Stimulated activated CD4-positive, alpha-beta T cell treated with anti-CD3 and anti-CD28 coated beads, TNF-alpha, amount 100 ng/mL, for 1 hour (primary cell): ENCODE results near the gene KCNMB3.
"Not testable (repeated sequence)": the region's sequence is repeated elsewhere in the genome, so short reads cannot be mapped to it uniquely, and the experiment has no call there.

ENCODE experiments used
- DNase-seq, 3 donors: peaks; one replicate each; pipeline ENCODE4 v3.0.0-alpha.2; 2020; ENCODE audit warnings: low read depth in 3 of 3, low spot score in 1 of 3

Gene KCNMB3

GRCh38 chr3:179264449-179264848, 13.5 kb upstream of the KCNMB3 start:
- no peak for DNase-seq

GRCh38 chr3:179263134-179263533, 12.2 kb upstream of the KCNMB3 start:
- no peak for DNase-seq

GRCh38 chr3:179260949-179261765, 10.2 kb upstream of the KCNMB3 start:
- DNase-seq: peak; percentile 4 to 39 (median 38)

GRCh38 chr3:179259959-179260756, 9.2 kb upstream of the KCNMB3 start:
- DNase-seq: not testable (repeated sequence)

GRCh38 chr3:179258820-179259219, 7.9 kb upstream of the KCNMB3 start:
- DNase-seq: no peak

- not testable (repeated sequence) for DNase-seq
Observed at GRCh38 chr3:179257742-179258141, 6.8 kb upstream of the KCNMB3 start.

GRCh38 chr3:179256813-179257212, 5.9 kb upstream of the KCNMB3 start:
- DNase-seq: no peak

GRCh38 chr3:179247289-179248015, 3.5 kb downstream of the KCNMB3 start:
- DNase-seq: no peak

GRCh38 chr3:179244878-179245277, 6.0 kb downstream of the KCNMB3 start:
- no peak for DNase-seq

GRCh38 chr3:179242859-179243258, 8.1 kb downstream of the KCNMB3 start:
- not testable (repeated sequence) for DNase-seq

GRCh38 chr3:179240299-179240698, 10.6 kb downstream of the KCNMB3 start:
- DNase-seq: not testable (repeated sequence)

- DNase-seq: no peak
Observed at GRCh38 chr3:179236669-179237301, 14.1 kb downstream of the KCNMB3 start.

- no peak for DNase-seq
Observed at GRCh38 chr3:179234199-179234598, 16.7 kb downstream of the KCNMB3 start.

- DNase-seq: no peak
Observed at GRCh38 chr3:179233043-179233442, 17.9 kb downstream of the KCNMB3 start.

- no peak for DNase-seq
Observed at GRCh38 chr3:179229177-179229576, 21.7 kb downstream of the KCNMB3 start.

GRCh38 chr3:179227349-179227748, 23.6 kb downstream of the KCNMB3 start:
- DNase-seq: no peak

GRCh38 chr3:179224584-179224983, 26.3 kb downstream of the KCNMB3 start:
- no peak for DNase-seq

- DNase-seq: no peak
Observed at GRCh38 chr3:179223548-179223947, 27.4 kb downstream of the KCNMB3 start.

GRCh38 chr3:179218213-179218612, 32.7 kb downstream of the KCNMB3 start:
- DNase-seq: not testable (repeated sequence)

- not testable (repeated sequence) for DNase-seq
Observed at GRCh38 chr3:179215550-179215949, 35.4 kb downstream of the KCNMB3 start.

GRCh38 chr3:179200790-179201189, 50.1 kb downstream of the KCNMB3 start:
- no peak for DNase-seq
